Renal pelvis (tissue), 4 donors: ENCODE measurements around the gene EIF1AD. TPM values are rescaled to one million over a fixed set of nuclear protein-coding genes. Genes with fewer than 3 reads are reported as not detected.
A peak's percentile ranks its signal among the peaks of the same experiment; 100 is the strongest.
"Not testable (repeated sequence)": the region's sequence is repeated elsewhere in the genome, so short reads cannot be mapped to it uniquely, and the experiment has no call there.

ENCODE experiments used
- DNase-seq: peaks from one replicate; pipeline ENCODE4 v3.0.0-alpha.2; 2013
- polyA plus RNA-seq, 3 donors: library from polyadenylated mRNA; unstranded; fragments of 120-200 nt; gene quantifications; one replicate each; pipeline ENCODE4 v1.2.1, GENCODE V29; 2013; ENCODE audit not compliant: insufficient read length in 3 of 3

Gene EIF1AD
- polyA plus RNA-seq, 3 donors: 27.9 to 29.9 (median 28.2) TPM

- DNase-seq: no peak
These were observed 26.2 kb downstream of the EIF1AD start for GRCh38 chr11:65975771-65976170.

- no peak for DNase-seq
These were observed 28.4 kb downstream of the EIF1AD start for GRCh38 chr11:65973439-65974110.

- no peak for DNase-seq
These were observed 29.8 kb downstream of the EIF1AD start for GRCh38 chr11:65972116-65972515.

GRCh38 chr11:65968600-65969482 lies 33.1 kb downstream of the EIF1AD start:
- DNase-seq: no peak

GRCh38 chr11:65967329-65967934 lies 34.5 kb downstream of the EIF1AD start:
- no peak for DNase-seq

GRCh38 chr11:65965986-65966762 lies 35.8 kb downstream of the EIF1AD start:
- DNase-seq: no peak

GRCh38 chr11:65964906-65965305 lies 37.1 kb downstream of the EIF1AD start:
- no peak for DNase-seq

GRCh38 chr11:65962141-65962564 lies 39.8 kb downstream of the EIF1AD start:
- no peak for DNase-seq

- peak; percentile 98 for DNase-seq
These were observed 40.5 kb downstream of the EIF1AD start, which contains the start of gene SART1 for GRCh38 chr11:65961267-65962140. Gene SART1 (plus strand): TSS chr11:65961734. CDS start chr11:65961781, 47 bp downstream.

GRCh38 chr11:65960824-65961266 lies 41.1 kb downstream of the EIF1AD start:
- no peak for DNase-seq

- DNase-seq: peak; percentile 7
These were observed 43.1 kb downstream of the EIF1AD start for GRCh38 chr11:65958774-65959420.

GRCh38 chr11:65958291-65958690 lies 43.7 kb downstream of the EIF1AD start:
- no peak for DNase-seq

GRCh38 chr11:65954771-65955170 lies 47.2 kb downstream of the EIF1AD start:
- DNase-seq: no peak

- no peak for DNase-seq
These were observed 48.5 kb downstream of the EIF1AD start for GRCh38 chr11:65953471-65953870.

GRCh38 chr11:65952052-65952521 lies 49.9 kb downstream of the EIF1AD start:
- no peak for DNase-seq

GRCh38 chr11:65951641-65952040 lies 50.3 kb downstream of the EIF1AD start:
- not testable (repeated sequence) for DNase-seq

- DNase-seq: not testable (repeated sequence)
These were observed 51.2 kb downstream of the EIF1AD start for GRCh38 chr11:65950711-65951110.

- no peak for DNase-seq
These were observed 54.3 kb downstream of the EIF1AD start for GRCh38 chr11:65947603-65948125.

GRCh38 chr11:65947133-65947532 lies 54.8 kb downstream of the EIF1AD start:
- no peak for DNase-seq

- DNase-seq: no peak
These were observed 55.3 kb downstream of the EIF1AD start for GRCh38 chr11:65946655-65947054.
